ENCODE measurements around the gene LRCH4.

GRCh38 chr7:100568176-100568895 is 17.6 kb downstream of the LRCH4 start:
- TF ChIP-seq, protein P1, sequence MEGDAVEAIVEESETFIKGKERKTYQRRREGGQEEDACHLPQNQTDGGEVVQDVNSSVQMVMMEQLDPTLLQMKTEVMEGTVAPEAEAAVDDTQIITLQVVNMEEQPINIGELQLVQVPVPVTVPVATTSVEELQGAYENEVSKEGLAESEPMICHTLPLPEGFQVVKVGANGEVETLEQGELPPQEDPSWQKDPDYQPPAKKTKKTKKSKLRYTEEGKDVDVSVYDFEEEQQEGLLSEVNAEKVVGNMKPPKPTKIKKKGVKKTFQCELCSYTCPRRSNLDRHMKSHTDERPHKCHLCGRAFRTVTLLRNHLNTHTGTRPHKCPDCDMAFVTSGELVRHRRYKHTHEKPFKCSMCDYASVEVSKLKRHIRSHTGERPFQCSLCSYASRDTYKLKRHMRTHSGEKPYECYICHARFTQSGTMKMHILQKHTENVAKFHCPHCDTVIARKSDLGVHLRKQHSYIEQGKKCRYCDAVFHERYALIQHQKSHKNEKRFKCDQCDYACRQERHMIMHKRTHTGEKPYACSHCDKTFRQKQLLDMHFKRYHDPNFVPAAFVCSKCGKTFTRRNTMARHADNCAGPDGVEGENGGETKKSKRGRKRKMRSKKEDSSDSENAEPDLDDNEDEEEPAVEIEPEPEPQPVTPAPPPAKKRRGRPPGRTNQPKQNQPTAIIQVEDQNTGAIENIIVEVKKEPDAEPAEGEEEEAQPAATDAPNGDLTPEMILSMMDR (IDR thresholded peaks at IDR 0.05): no peak
- no peak for TF ChIP-seq POLR2A (IDR thresholded peaks at IDR 0.05)

All from upper lobe of left lung (tissue), 4 donors.